ENCODE data around the gene ATP8B4.

ATP8B4 gene

DNA sequence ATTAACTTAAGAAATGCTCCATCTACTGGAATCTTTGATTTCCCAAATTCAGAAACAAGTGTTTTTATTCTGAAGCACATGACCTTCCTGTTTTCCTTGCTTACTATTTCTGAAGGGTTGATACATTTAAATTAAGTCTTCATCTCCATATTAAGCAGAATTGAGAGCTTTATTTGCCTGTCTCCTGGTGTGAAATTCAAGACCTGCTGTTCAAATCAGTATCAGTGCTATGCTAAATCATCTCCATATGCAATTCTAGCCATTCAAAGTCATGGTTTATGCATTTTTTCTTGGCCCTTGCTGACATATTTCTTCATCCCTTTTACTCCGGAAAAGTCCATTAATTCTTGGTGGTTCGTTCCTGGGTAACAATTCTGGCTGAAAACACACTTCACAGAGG lies 195.4 kb downstream of the ATP8B4 start:
- no peak for DNase-seq

- DNase-seq, result no peak
Measured at GRCh38 chr15:49919034-49919433, 200.0 kb downstream of the ATP8B4 start.

- DNase-seq, result no peak
Measured at GRCh38 chr15:49918121-49918520, 200.9 kb downstream of the ATP8B4 start.

- no peak for DNase-seq
Measured at GRCh38 chr15:49916998-49917397, 202.0 kb downstream of the ATP8B4 start.

GRCh38 chr15:49915822-49916221 lies 203.2 kb downstream of the ATP8B4 start:
- no peak for DNase-seq

GRCh38 chr15:49908933-49909295 lies 210.1 kb downstream of the ATP8B4 start:
- no peak for DNase-seq

GRCh38 chr15:49908236-49908932 lies 210.6 kb downstream of the ATP8B4 start:
- no peak for DNase-seq

GRCh38 chr15:49906966-49907365 lies 212.1 kb downstream of the ATP8B4 start:
- DNase-seq, result no peak

DNA sequence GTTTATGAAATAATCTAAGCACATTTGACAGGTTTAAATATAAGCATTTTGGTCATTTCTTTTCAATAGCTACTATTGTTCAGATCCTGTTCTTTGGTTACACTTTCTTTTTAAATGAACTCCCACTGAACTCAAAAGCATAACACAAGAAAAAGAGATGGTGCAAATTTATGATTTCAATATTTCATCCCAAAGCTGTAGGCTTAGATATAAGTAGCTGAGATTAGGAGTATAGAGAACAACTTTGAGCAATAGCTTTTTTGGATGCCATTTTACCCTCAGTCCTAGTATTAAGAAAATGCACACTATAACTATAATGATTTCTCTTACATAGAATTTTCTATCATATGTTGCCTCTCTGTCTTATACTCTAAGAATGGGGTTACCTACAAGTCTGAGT lies 213.8 kb downstream of the ATP8B4 start:
- no peak for DNase-seq

DNA sequence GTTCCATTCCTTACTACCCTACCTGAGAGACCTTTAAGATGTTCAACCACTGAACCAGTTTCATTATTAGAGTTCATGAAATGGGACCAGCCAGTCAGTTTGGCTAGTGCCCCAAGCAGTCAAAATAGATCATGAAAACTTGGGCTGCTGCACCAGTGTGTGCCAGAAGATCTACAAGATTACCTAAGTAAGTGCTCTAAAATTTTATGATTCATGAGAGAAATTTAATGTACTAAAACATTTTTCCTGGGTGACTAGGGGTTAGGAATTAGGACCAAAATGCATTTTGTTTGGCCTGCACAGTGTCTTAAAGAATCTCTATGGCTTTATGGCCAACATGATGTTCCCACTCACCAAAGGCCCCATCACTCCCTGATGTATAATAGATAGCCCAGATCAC lies 214.7 kb downstream of the ATP8B4 start:
- no peak for DNase-seq

GRCh38 chr15:49902685-49903501 lies 216.1 kb downstream of the ATP8B4 start:
- no peak for DNase-seq

DNA sequence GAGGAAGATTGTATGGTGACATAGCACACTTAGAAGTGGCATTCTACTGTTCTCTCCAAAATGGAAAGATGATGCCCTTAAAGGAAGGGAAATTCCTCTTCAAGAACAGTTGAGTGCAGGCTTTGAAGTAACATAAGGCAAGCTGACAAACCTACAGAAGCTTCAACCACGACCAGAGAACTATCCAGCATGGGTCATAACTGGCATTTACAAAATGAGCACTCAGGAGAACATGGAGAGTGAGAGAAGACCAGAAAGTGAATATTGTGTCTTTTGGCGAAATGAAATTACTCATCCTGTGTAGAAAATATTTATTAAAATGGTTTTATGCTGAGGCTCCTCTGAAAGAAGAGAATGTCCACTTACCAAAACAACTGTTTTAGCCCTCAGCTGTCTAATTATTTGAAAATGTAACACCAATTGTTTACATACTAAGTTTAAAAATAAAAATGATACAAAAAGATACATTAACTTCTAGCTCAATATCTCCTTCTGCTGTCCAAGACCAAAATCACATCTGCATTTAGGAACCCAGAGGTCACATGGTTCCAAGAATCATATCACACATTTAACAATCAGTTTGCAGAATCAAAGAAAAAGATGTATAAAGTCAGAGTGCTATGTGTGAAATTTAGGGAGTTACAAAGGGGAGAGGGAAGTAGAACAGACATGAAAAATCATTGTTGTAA lies 216.9 kb downstream of the ATP8B4 start:
- no peak for DNase-seq

DNA sequence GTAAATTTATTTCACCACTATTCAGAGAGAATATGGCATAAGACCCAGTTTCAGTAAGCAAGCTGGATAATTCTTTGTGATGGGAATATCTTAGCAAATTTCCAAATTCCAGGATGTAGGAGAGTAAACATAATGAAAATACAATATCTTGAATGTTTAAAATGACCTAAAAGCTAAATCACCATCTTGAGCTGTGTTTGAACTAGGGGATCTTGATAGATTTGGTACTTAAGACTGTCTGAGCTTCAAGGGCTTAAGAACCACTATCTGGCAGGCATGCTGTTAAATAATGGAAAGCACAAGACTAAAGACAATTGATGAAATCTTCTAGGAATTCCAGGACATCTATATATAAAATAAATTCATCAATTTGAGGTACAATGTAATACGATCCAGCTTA lies 217.7 kb downstream of the ATP8B4 start:
- no peak for DNase-seq

DNA sequence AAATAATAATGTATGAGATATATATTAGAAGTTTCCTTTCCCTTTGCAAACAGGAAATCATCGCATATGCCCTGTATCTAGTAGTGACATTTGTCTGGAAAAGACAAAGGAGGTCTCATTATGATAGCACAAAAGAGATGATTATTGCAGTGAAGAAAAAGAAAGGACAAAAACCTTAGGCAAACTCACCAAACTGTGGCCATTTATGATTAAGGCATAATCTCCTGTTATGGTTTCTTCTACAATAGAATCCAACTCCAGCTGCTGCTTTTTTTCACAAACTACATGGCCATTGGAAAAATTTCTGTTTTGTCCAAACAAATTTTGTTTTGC lies 218.2 kb downstream of the ATP8B4 start:
- no peak for DNase-seq

DNA sequence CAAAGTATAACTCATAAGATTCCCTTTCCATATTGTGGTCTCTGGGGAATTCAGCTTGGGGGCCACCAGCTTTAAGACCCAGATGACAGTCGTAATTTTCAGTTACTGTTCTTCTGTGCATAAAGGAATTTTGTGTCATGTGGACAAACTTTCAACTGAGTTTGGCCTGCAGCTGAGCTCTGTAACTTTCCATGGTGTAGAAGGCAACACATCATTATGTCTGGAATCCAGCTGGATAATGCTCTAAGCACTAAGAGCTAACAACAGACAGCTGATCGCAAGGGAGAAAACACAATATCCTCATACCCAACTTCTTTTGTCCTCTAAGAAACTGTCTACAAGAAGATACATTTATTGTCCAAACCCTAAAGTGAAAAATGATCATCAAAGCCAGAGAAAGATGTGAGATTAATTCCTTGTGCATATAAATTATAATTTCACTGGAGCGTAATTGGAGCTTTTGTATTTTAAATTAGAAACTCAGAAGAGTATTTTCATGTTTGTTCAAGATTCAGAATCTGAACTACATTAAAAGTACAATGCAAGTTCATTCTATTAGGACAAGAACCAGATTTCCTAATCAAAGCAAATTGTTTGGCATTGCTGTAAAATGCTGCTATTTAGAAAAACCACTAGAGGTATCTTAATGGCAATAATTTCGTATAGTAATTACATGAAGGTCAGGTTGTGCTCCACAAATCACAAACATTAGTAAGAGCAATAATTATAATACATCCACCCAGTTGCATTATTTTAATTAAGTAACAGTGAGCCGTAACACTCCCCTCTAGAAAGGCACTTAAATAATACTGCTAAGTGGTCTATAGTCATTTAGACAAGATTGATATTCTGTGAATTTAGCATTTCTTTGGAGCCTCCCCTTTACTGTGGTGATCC lies 218.8 kb downstream of the ATP8B4 start:
- no peak for DNase-seq

GRCh38 chr15:49898575-49899283 lies 220.3 kb downstream of the ATP8B4 start:
- peak; percentile 9 for DNase-seq

- DNase-seq, result no peak
Measured at GRCh38 chr15:49898097-49898496, 220.9 kb downstream of the ATP8B4 start.

- DNase-seq, result no peak
Measured at GRCh38 chr15:49895347-49896223, 223.4 kb downstream of the ATP8B4 start.

DNA sequence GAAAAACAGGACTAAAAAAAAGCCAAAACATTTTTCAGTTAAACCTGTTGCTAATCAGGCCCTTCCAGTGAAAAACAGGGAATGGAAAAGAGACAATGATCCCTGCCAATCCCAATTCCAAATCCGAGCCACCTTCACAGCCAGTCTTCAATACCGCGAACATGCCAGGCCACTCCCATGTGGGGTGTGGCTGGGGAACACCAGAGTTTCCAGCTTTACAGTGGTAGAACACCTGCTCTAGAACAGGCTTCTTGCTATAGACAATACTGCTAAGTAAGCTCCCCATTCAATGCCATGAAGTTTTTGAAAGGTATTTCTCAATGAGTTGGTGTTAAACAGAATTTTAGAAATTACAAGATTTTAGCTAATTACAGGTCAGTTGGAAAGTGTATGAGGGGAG lies 228.3 kb downstream of the ATP8B4 start:
- no peak for DNase-seq

DNA sequence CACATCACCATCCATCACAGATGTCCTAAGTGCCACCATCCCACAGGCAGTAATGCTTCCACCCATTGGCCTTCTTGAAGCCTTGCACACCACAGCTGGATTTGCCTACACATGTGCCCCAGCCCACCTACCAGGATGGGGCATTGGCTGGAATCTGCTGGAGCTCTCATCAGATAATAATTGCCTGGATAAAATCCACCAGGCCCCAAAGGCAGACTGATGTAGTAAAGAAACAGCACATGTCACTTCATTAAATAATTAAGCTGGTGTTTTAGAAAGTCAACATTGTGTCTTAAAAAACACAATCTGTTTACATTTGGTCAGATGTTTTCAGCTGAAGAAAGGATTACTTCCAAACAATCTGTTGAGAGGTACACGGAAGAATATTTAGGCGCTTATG lies 229.5 kb downstream of the ATP8B4 start:
- no peak for DNase-seq

- no peak for DNase-seq
Measured at GRCh38 chr15:49888734-49889133, 230.3 kb downstream of the ATP8B4 start.
